Measurements from ENCODE around the gene USP13.
A peak's percentile ranks its signal among the peaks of the same experiment; 100 is the strongest.
"Not testable (repeated sequence)": the region's sequence is repeated elsewhere in the genome, so short reads cannot be mapped to it uniquely, and the experiment has no call there.

The USP13 gene

GRCh38 chr3:179655236-179655635 lies 2.4 kb downstream of the USP13 start:
- no peak for DNase-seq (ENCODE audit: low spot score)

DNA sequence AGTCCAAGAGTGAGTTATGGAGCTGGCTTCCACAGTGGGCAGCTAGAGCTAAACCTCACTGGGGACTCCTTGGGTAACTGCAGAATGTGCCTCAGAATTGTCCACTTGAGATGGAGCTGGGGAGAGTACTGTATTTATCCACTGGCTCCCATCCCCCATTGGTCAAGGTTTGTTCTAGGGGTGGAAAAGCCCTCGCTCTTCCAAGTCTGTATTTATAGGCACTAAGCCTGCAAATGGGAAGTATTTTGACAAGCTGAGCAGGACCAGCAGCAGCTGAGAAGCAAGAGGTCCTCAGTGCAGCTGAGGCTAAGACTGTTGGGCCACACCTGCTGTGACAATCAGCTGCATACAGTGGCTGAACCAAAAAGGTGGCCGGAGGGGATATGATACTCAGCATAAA lies 5.8 kb downstream of the USP13 start:
- no peak for DNase-seq (ENCODE audit: low spot score)

GRCh38 chr3:179660872-179661271 lies 8.0 kb downstream of the USP13 start:
- DNase-seq (ENCODE audit: low spot score) = no peak

DNA sequence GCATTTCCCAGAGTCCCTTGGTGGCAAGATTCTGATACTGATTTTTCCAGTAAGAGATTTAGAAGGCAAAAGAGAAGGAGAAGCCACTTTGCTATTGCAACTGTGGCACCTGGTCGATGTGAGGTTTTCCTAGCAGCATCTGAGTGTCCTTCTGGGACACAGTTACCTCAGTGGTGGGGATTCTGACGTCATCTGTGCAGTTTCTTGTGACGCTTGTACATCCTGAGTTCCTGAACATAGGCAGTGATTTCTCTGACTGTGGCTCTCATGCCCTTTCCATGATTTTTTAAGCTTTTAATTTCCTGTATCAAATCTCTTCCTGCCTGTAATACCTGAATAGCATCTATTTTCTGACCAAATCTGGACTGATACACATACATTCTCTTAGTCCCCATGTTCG lies 8.9 kb downstream of the USP13 start:
- DNase-seq (ENCODE audit: low spot score) = no peak

- peak; percentile 35 for DNase-seq (ENCODE audit: low spot score)
Measured at GRCh38 chr3:179663093-179663492, 10.3 kb downstream of the USP13 start.

DNA sequence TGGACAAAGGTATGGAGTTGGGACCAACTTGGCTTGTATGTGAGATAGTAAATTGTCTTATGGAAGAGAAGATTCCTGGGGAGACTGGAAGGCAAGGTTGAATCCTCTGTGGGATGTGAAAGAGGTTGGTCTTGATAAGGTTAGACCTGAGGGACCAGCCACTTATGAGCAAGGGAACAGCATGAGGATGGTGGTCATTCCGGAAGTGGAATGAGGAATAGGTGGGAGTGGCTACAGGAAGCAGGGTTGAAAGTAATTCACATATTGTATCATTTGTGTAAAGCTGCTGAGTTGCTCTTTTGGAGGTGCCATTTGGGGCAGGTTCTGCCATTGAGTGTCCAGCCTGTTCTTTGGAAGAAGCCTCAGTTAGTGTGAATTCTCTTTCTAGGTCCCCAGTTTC lies 13.2 kb downstream of the USP13 start:
- DNase-seq (ENCODE audit: low spot score) = no peak

DNA sequence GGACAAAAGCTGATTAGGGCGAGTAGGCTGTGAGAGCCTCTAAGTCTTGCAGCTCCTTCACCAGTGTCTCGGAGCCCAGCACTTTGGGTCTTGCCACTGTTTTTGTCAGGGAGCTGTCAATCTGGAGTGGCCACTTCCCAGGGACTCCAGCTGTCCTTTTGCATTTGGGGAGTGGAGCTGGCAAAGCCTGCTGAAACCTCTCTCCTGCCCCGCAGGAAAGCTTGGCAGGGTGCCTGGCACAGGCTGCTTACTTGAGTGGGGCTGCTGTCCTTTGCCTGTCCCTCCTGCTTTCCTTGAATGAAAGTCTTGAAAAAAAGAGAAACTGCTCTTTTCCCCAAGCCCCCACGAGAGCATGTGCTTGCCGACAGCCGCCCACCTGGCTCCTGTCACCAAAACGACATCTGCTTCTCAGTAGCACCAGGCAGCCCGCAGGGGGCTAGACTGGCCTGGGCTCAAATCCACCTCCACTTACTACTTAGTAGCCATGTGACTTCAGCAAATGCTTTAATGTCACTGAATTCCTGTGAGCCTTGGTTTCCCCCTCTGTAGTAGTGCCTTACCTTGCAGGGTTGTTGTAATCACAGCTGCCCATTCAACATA lies 13.7 kb downstream of the USP13 start:
- no peak for DNase-seq (ENCODE audit: low spot score)

DNA sequence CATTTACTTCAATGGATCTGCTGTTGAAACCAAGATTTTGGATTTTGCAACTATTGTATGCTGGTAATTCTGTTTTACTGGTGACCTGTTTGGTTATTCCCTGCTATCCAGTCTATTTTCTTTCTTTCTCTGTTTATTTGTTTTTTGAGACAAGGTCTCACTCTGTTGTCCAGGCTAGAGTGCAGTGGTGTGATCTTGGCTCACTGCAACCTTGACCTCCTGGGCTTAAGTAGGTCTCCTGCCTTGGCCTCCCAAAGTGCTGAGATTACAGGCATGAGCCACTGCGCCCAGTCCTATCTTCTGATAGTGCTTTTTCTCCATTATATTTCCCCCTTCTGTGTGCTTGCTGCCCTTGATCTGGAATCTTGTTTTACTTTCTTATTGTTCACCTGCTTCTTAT lies 15.6 kb downstream of the USP13 start:
- DNase-seq (ENCODE audit: low spot score) = no peak

GRCh38 chr3:179670311-179670710 lies 17.5 kb downstream of the USP13 start:
- DNase-seq (ENCODE audit: low spot score) = no peak

DNA sequence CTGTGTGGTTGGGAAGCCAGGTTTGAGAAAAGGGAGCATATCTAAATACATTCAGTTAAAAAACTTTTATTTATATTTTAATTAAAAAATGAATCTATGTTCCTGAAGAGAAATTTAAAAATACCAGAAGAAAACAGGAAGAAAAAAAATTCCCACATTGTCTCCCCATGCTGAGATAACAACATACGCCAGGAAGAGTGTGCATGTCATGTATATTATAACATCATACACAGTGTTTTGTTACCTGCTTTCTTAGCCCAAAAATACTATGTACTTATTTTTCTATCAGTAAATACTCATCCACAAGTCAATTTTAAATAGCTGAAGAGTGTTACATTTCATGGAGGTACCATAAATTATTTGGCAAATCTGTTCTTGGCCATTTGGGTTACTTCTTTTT lies 18.5 kb downstream of the USP13 start:
- DNase-seq (ENCODE audit: low spot score) = no peak

DNA sequence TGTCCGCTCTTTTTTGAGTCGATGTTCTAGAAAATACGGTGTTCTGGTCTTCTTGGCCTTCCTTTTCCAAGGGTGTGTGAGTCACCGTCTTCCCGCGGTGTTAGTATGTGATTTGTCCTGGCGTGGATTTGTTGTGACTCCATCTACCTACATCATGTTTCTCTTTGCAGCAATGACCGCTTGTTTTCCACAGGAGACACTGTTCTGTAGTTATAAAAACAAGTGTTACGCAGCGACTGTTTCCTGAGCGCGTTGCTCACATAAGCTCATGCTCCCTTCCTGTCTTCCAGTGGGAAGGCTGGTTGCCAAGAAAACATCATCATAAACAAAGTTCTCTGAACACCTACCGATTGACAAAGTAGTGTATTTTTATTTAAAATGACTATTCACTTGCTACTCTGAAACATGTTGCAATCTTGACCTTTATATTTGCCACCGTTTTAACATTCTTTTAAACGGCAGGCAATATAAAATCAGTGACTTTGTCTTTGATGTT lies 19.0 kb downstream of the USP13 start:
- DNase-seq (ENCODE audit: low spot score) = no peak

- no peak for DNase-seq (ENCODE audit: low spot score)
Measured at GRCh38 chr3:179672918-179673317, 20.1 kb downstream of the USP13 start.

GRCh38 chr3:179673523-179673922 lies 20.7 kb downstream of the USP13 start:
- DNase-seq (ENCODE audit: low spot score) = no peak

DNA sequence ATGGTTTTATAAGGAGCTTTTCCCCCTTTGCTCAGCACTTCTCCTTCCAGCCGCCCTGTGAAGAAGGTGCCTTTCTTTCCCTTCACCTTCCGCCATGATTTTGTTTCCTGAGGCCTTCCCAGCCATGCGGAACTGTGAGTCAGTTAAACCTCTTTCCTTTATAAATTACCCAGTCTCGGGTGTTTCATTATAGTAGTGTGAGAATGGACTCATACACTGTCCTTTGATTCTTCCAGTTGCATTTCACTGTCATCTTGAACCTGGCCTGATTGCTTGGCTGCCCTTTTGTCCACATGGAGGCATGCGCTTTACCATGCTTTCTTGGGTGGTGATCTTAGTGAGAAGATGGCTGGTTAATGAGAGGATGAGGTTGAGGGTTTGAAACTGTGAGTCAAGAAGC lies 23.2 kb downstream of the USP13 start:
- DNase-seq (ENCODE audit: low spot score) = no peak

- no peak for DNase-seq (ENCODE audit: low spot score)
Measured at GRCh38 chr3:179677884-179678283, 25.0 kb downstream of the USP13 start.

DNA sequence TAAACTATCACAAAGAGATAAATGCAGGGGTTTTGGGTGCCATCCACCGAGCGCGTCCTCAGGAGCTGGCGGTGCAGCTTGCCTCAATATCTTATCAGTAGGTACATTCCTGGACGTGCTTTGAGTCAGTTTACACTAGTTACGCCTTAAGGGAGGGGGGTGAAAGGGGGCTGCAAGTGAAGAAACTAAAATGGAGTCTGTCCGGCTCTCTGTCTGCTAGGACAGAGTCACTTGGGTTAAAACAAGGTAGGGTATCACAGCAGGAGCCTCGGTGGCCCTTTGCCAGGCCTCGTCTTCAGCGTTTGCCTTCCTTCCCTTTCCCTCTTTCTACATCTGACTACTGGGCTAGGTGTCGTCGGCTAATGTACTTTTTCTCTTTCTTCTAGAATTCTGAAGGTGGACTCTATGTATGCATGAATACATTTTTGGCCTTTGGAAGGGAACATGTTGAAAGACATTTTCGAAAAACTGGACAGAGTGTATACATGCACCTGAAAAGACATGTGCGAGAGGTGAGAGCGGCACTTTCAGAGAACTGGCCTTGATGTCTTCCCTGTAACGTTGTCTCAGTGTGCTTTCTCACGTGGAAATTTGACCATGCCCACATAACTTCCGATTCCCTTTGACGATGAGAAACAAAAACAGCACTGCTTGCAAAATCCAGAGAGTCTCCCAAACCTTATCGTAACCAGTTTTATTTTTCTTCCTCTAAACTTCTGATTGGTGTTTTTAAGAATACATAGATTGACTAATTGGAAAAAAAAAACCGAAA lies 28.8 kb downstream of the USP13 start:
- DNase-seq (ENCODE audit: low spot score) = no peak

DNA sequence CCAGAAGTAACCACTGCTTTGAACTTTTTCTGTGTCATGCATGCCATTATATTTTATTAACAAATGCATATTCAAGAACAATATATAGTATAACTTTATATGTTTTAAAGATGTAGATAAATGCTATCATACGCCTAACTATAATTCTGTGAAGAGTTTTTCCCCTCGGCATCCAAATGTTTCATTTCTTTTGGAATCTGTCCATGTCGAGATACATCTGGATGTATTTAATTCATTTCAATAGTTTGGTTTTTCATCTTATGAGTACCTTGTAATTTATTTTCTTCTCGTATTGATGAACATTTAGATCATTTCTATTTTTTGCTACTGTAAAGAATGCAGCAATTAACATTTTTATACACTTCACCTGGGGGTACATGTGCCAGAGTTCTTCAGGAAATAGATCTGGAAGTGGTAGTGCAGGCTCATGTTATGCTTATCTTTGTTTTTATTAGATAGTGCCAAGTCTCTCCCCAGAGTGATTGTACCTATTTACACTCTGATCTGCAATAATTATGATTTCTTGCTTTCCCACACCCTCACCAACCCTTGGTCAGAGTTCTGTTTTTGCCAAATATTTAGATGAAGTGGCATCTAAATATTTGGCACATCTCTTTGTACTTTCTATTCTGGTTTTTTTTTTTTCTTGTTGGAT lies 29.7 kb downstream of the USP13 start:
- DNase-seq (ENCODE audit: low spot score) = no peak

- DNase-seq (ENCODE audit: low spot score) = not testable (repeated sequence)
Measured at GRCh38 chr3:179683286-179683685, 30.4 kb downstream of the USP13 start.

- no peak for DNase-seq (ENCODE audit: low spot score)
Measured at GRCh38 chr3:179687967-179688535, 35.2 kb downstream of the USP13 start.

GRCh38 chr3:179688850-179689249 lies 36.0 kb downstream of the USP13 start:
- no peak for DNase-seq (ENCODE audit: low spot score)

- no peak for DNase-seq (ENCODE audit: low spot score)
Measured at GRCh38 chr3:179694731-179695130, 41.9 kb downstream of the USP13 start.

- no peak for DNase-seq (ENCODE audit: low spot score)
Measured at GRCh38 chr3:179695672-179696313, 43.0 kb downstream of the USP13 start.
